K562 (cell line): ENCODE measurements around the gene LYPD6B. TPM values are rescaled to one million over a fixed set of nuclear protein-coding genes. Genes with fewer than 3 reads are reported as not detected.

Source experiments
- ATAC-seq: fragments of 200-7000 bp; cut with Tn5 transposase; 3 replicates; pipeline ENCODE4 v1.9.1; 2020; ENCODE audit warnings: moderate library complexity
- BruUV-seq: library from RNA; stranded (reverse); fragments of 400-500 nt; replicated peaks from 2 replicates; lab custom pipeline; 2021; lab: Mats Ljungman, UMichigan
- CTCF ChIA-PET: fragments of 300-600 bp; formaldehyde crosslinking; extraction: SDS; loops from one replicate; lab custom pipeline; 2021; ENCODE audit warnings: low intra/inter-chr PET ratio; lab: Yijun Ruan, JAX
- POLR2A ChIA-PET: fragments of 300-600, 350-650 bp; sonication (Branson Sonifier 250); formaldehyde crosslinking; extraction: SDS; loops from one replicate; lab custom pipeline; 2021; ENCODE audit warnings: antibody characterized with exemption, inconsistent platforms; lab: Yijun Ruan, JAX
- DNase-seq, 4 experiments: peaks; one replicate each; pipeline versions ENCODE4 v3.0.0 to v3.0.0-alpha.2; 2011 to 2018; ENCODE audit warnings: low spot score in 3 of 4, mixed read lengths in 3 of 4; ENCODE audit errors: extremely low read depth in 1 of 4
- FAIRE-seq: peaks from 2 replicates; lab custom pipeline; 2011; peaks lifted over from hg19 to GRCh38; lab: Jason Lieb, UNC
- H2AFZ ChIP-seq: 2 replicates; pipeline ENCODE4 v1.6.0; 2011; ENCODE audit warnings: low read depth, low read length, control low read depth, inconsistent platforms
- H3K27ac ChIP-seq: fragments of 200-600 bp; 3 replicates; pipeline ENCODE4 v1.8.0; 2011; ENCODE audit warnings: low read depth, mild to moderate bottlenecking, control low read depth, inconsistent platforms, low read length, moderate library complexity, mixed read lengths; ENCODE audit errors: extremely low read depth
- H3K27me3 ChIP-seq, 2 experiments: fragments of 300-600 bp in 1 of 2; 2 replicates in 1 of 2; 3 replicates in 1 of 2; pipeline versions ENCODE4 v1.6.0 to v1.8.0; 2011; ENCODE audit warnings: inconsistent platforms in 2 of 2, low read length in 2 of 2, mild to moderate bottlenecking in 1 of 2, mixed read lengths in 1 of 2, moderate library complexity in 1 of 2; ENCODE audit not compliant: control insufficient read depth in 2 of 2, insufficient read depth in 2 of 2
- H3K36me3 ChIP-seq: fragments of 300-600 bp; 3 replicates; pipeline ENCODE4 v1.8.0; 2011; ENCODE audit warnings: mild to moderate bottlenecking, low read length, inconsistent platforms; ENCODE audit not compliant: control insufficient read depth, insufficient read depth
- H3K4me1 ChIP-seq, 2 experiments: fragments of 200-600 bp in 1 of 2; replicated peaks in 1 of 2; 2 replicates in 1 of 2; 3 replicates in 1 of 2; pipeline versions ENCODE4 v1.5.1 to v1.8.0; 2011; ENCODE audit warnings: inconsistent platforms in 2 of 2, low read length in 2 of 2, mild to moderate bottlenecking in 1 of 2, mixed read lengths in 1 of 2, moderate library complexity in 1 of 2; ENCODE audit not compliant: control insufficient read depth in 2 of 2, insufficient read depth in 2 of 2
- H3K4me2 ChIP-seq: 2 replicates; pipeline ENCODE4 v1.6.1; 2011; ENCODE audit warnings: low read length, control low read depth, inconsistent platforms, mixed read lengths; ENCODE audit not compliant: insufficient read depth
- H3K4me3 ChIP-seq: fragments of 200-600 bp; sonication (generic), shearing (Covaris generic); 2 replicates; pipeline ENCODE4 v1.5.1; 2016; ENCODE audit warnings: control low read depth, inconsistent platforms
- H3K79me2 ChIP-seq: fragments of 200-600 bp; 3 replicates; pipeline ENCODE4 v1.8.0; 2011; ENCODE audit warnings: low read length, inconsistent platforms; ENCODE audit not compliant: control insufficient read depth, insufficient read depth
- H3K9ac ChIP-seq, 2 experiments: 2 replicates each; pipeline versions ENCODE4 v1.6.0 to v1.6.1; 2011; ENCODE audit warnings: low read depth in 2 of 2, low read length in 2 of 2, control low read depth in 1 of 2, inconsistent platforms in 1 of 2, mild to moderate bottlenecking in 1 of 2, mixed read lengths in 1 of 2; ENCODE audit not compliant: insufficient read depth in 1 of 2
- H3K9me1 ChIP-seq: one replicate; pipeline ENCODE4 v1.6.0; 2011; ENCODE audit warnings: inconsistent platforms, mild to moderate bottlenecking, low read length, moderate library complexity; ENCODE audit not compliant: control insufficient read depth, insufficient read depth
- H3K9me3 ChIP-seq: replicated peaks from 2 replicates; pipeline ENCODE4 v1.5.1; 2011; ENCODE audit warnings: low read depth, low read length, inconsistent platforms; ENCODE audit not compliant: control insufficient read depth, insufficient read depth
- H4K20me1 ChIP-seq: replicated peaks from 2 replicates; pipeline ENCODE4 v1.6.1; 2011; ENCODE audit warnings: low read length, inconsistent platforms, mixed read lengths; ENCODE audit not compliant: control insufficient read depth, insufficient read depth
- BRD9 ChIP-seq: fragments of 450-650 bp; IDR thresholded peaks from 2 replicates; pipeline ENCODE4 v1.6.1; 2018; ENCODE audit warnings: low read depth; ENCODE audit not compliant: partially characterized antibody
- ELK1 ChIP-seq: sonication (generic); formaldehyde crosslinking; IDR thresholded peaks from 2 replicates; pipeline ENCODE4 v1.8.1; 2022; ENCODE audit warnings: missing genetic modification reagents
- FOXO4 ChIP-seq: fragments of 450-650 bp; formaldehyde crosslinking; IDR thresholded peaks from 2 replicates; pipeline ENCODE4 v1.4.0; 2020; ENCODE audit warnings: mild to moderate bottlenecking, moderate library complexity
- HMG20A ChIP-seq: fragments of 450-650 bp; formaldehyde crosslinking; conservative IDR thresholded peaks from 2 replicates; pipeline ENCODE4 v1.4.0; 2020; ENCODE audit warnings: mild to moderate bottlenecking, mixed read lengths
- PCBP2 ChIP-seq: fragments of 200-400 bp; formaldehyde crosslinking; IDR thresholded peaks from 2 replicates; pipeline ENCODE4 v1.6.1; 2018; ENCODE audit warnings: low read length, low read depth, mild to moderate bottlenecking, moderate library complexity; ENCODE audit not compliant: poor library complexity, severe bottlenecking
- PRMT5 ChIP-seq: sonication (generic); formaldehyde crosslinking; IDR thresholded peaks from 2 replicates; pipeline ENCODE4 v1.5.0; 2020; ENCODE audit warnings: missing genetic modification reagents
- RBM14 ChIP-seq: fragments of 200-400 bp; formaldehyde crosslinking; IDR thresholded peaks from 2 replicates; pipeline ENCODE4 v1.6.1; 2018; ENCODE audit warnings: low read depth, mild to moderate bottlenecking, low read length, moderate library complexity, borderline replicate concordance; ENCODE audit not compliant: insufficient read depth
- SMARCC2 ChIP-seq: fragments of 450-650 bp; IDR thresholded peaks from 2 replicates; pipeline ENCODE4 v1.6.1; 2017; ENCODE audit warnings: antibody characterized with exemption, moderate library complexity, mild to moderate bottlenecking, low read depth
- THAP7 ChIP-seq: fragments of 250-450 bp; sonication (Bioruptor Pico); IDR thresholded peaks from 2 replicates; pipeline ENCODE4 v1.5.0; 2021
- TRIM28 ChIP-seq: fragments of 450-650 bp; IDR thresholded peaks from 2 replicates; pipeline ENCODE4 v1.6.1; 2017
- U2AF2 ChIP-seq: fragments of 200-400 bp; formaldehyde crosslinking; optimal IDR thresholded peaks from 2 replicates; pipeline ENCODE3; 2017; ENCODE audit warnings: low read depth, mild to moderate bottlenecking, low read length
- ZFP30 ChIP-seq: fragments of 250-450 bp; sonication (Bioruptor Pico); IDR thresholded peaks from 2 replicates; pipeline ENCODE4 v1.8.0; 2022; ENCODE audit warnings: moderate library complexity, mild to moderate bottlenecking, inconsistent platforms, borderline replicate concordance
- ZNF431 ChIP-seq: sonication (generic); formaldehyde crosslinking; IDR thresholded peaks from 2 replicates; pipeline ENCODE4 v1.8.0; 2022; ENCODE audit warnings: mild to moderate bottlenecking, missing genetic modification reagents
- ZNF76 ChIP-seq: fragments of 250-450 bp; sonication (Bioruptor Pico); IDR thresholded peaks from 2 replicates; pipeline ENCODE4 v1.4.0; 2020; ENCODE audit warnings: mild to moderate bottlenecking, moderate library complexity, borderline replicate concordance
- WGBS: fragments of 100-300 bp; shearing (Covaris generic); methylation state at CpG from one replicate; pipeline ENCODE4 v1.1.6; 2016; ENCODE audit warnings: low coverage, mixed read lengths; ENCODE audit not compliant: insufficient coverage; ENCODE audit errors: missing lambda C conversion rate; 5-methylcytosine and 5-hydroxymethylcytosine counted together
- in situ Hi-C: fragments of 300-500 bp; cut with MboI; formaldehyde crosslinking; loops from 4 replicates; pipeline ENCODE4 v1.15.0; 2018; ENCODE audit warnings: inconsistent platforms, mixed read lengths
- intact Hi-C: fragments of 100-400 bp; cut with micrococcal nuclease; formaldehyde crosslinking; loops from 2 replicates; pipeline ENCODE4 v1.14.2; 2022
- polyA plus RNA-seq, 8 experiments: library from polyadenylated mRNA; depleted of rRNA in 4 of 8; stranded (reverse) in 5 of 8; unstranded in 3 of 8; fragments of >200 nt; fragmentation: Nextera tagmentation in 2 of 8; fragmentation: Illumina TruSeq in 1 of 8; extraction: Ambion mirVana in 2 of 8; extraction: Trizol in 1 of 8; gene quantifications; 2 replicates each; pipeline versions ENCODE4 v1.2.1 to v1.2.3, GENCODE V29; 2011 to 2014; ENCODE audit warnings: inconsistent platforms in 1 of 8, missing spikeins in 1 of 8
- total RNA-seq, 7 experiments: library from RNA; depleted of rRNA in 6 of 7; stranded (reverse); fragments of >200 nt in 6 of 7; fragmentation: Illumina TruSeq in 2 of 7; extraction: Trizol in 2 of 7; gene quantifications; 2 replicates each; pipeline versions ENCODE4 v1.2.1 to v1.2.3, GENCODE V29; 2011 to 2021; ENCODE audit warnings: low replicate concordance in 1 of 7

LYPD6B gene
- total and polyA plus RNA-seq, 9 of the 15 experiments (the other 6 are each of a cell fraction or from before 2014, with no cell fraction given), result not detected

GRCh38 chr2:149058936-149059335 lies 20.4 kb downstream of the LYPD6B start:
- Histone ChIP-seq H3K4me3 (no peak overlapping the region), H3K9ac (no peak overlapping the region), H3K9me1 (no peaks in the 10 kb centered on the region), H2AFZ (no peak overlapping the region), H3K4me1 (no peaks in the 10 kb centered on the region), H4K20me1 (no peaks in the 10 kb centered on the region), H3K9me3 (no peaks in the 10 kb centered on the region), H3K4me2 (no peak overlapping the region), H3K36me3 (no peaks in the 10 kb centered on the region), H3K27ac (no peak overlapping the region), H3K27me3 (no peaks in the 10 kb centered on the region), H3K79me2 (no peaks in the 10 kb centered on the region)
- ATAC-seq, result no peak
- TF ChIP-seq U2AF2, result no peak
- TF ChIP-seq SMARCC2, result no peak
- no peak for TF ChIP-seq ELK1 (CRISPR knock-in tag)
- TF ChIP-seq THAP7, result no peak
- TF ChIP-seq HMG20A (CRISPR knock-in tag), result no peak
- no peak for TF ChIP-seq PRMT5 (CRISPR knock-in tag)
- TF ChIP-seq FOXO4 (CRISPR knock-in tag), result no peak
- no peak for TF ChIP-seq BRD9
- TF ChIP-seq ZNF431, result no peak
- TF ChIP-seq PCBP2, result no peak
- no peak for TF ChIP-seq ZNF76 (CRISPR knock-in tag)
- TF ChIP-seq TRIM28, result no peak
- TF ChIP-seq ZFP30 (CRISPR knock-in tag), result no peak
- TF ChIP-seq RBM14, result no peak
- no peak for DNase-seq
- WGBS, result 0% methylated on average over 5 of the region's 5 CpGs
- ChIA-PET POLR2A (interaction anchor here (0.6 to 1.5 kb wide), 2 partner anchors 18 to 1430 kb away, joined by 3 read pairs; no protein-coding TSS in a partner anchor), CTCF (no interaction called here)
- in situ Hi-C loops, result no loop called here
- no peak for FAIRE-seq
- intact Hi-C loops, result no loop called here
- BruUV-seq, result no TSS peak
